Stimulated activated CD4-positive, alpha-beta T cell treated with anti-CD3 and anti-CD28 coated beads, Interleukin-4, amount 100 ng/mL, for 48 hours (primary cell): ENCODE data around the gene WDFY2.

Experiments
- DNase-seq, 2 donors: peaks; one replicate each; pipeline ENCODE4 v3.0.0-alpha.2; 2020; ENCODE audit warnings: low read depth in 2 of 2

Gene WDFY2

DNA sequence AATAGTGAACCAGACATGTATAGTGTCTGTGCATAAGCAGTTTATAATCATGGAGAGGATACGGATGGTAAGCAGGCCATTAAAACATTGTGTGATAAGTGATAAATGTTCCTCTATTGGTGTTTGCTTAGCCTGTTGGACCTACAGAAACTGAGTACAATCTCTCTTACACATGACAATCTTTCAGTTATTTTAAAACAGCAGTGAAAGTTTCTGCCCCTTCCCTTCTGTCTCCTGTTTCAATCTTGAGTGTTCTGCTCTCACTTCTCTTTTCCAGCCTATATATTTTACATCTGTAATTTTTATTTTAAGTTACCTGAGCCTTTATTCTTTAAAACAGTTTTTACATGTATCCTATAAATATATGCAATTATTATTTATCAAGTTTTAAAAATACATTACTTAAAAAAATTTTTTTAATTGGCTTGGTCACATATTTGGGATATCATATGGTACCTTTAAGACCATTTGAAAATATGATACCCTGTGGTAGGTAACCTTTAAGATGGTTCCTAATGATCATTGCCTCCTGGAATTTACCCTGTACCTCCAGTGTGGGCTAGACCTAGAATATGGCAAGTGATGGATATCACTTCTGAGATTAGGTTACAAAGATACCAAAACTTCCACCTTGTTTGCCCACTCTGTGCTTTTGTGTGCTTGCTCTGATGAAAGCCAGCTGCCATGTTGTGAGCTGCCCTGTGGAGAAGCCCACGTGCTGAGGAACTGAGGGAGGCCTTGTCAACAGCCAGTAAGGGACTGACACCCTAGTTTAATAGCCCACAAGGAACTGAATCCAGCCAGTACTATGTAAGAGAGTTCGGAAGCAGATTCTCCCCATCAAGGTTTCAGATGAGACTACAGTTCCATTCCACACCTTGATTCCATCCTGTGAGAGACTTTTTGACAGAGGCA, 120.4 kb downstream of the WDFY2 start:
- DNase-seq = no peak

DNA sequence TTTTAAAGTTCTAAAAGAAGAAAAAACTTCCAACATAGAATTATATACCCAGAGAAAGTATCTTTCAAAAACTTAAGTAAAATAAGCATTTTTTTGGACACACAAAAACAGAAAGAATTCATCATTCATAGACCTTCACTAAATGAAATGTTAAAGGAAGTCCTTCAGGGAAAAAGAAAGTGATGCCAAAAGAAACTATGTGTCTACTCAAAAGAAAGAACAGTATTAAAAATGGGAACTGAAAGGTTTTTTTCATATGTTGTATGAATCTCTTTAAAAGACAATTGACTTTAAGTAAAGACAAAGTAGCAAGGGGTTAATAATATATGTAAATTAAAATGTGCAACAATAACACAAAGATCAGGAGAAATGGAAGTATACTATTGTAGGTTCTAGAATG, 123.2 kb downstream of the WDFY2 start:
- no peak for DNase-seq

GRCh38 chr13:51713807-51714206, 129.5 kb downstream of the WDFY2 start:
- no peak for DNase-seq

GRCh38 chr13:51714663-51715168, 130.5 kb downstream of the WDFY2 start:
- DNase-seq = no peak

GRCh38 chr13:51715613-51716012, 131.4 kb downstream of the WDFY2 start:
- DNase-seq = no peak

- no peak for DNase-seq
Measured at GRCh38 chr13:51717786-51718398, 133.6 kb downstream of the WDFY2 start.

GRCh38 chr13:51719394-51719793, 135.1 kb downstream of the WDFY2 start:
- no peak for DNase-seq

GRCh38 chr13:51721496-51721895, 137.2 kb downstream of the WDFY2 start:
- no peak for DNase-seq

GRCh38 chr13:51723529-51723928, 139.3 kb downstream of the WDFY2 start:
- no peak for DNase-seq

DNA sequence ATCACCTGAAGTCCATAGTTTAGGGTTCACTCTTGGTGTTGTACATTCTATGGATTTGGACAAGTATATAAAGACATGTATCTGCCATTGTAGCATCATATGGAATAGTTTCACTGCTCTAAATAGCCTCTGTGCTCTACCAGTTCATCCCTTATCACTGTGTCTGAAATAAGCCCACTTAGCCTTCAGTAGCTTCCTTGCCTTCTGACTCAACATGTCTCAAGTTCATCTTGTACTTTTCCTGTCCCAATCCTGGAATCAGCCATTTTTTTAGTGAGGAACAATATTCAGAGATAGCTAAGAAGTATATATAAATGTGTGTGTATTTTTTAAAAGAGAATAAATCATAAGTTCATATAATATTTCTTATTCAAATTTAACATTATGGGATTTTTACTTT, 140.5 kb downstream of the WDFY2 start:
- no peak for DNase-seq

DNA sequence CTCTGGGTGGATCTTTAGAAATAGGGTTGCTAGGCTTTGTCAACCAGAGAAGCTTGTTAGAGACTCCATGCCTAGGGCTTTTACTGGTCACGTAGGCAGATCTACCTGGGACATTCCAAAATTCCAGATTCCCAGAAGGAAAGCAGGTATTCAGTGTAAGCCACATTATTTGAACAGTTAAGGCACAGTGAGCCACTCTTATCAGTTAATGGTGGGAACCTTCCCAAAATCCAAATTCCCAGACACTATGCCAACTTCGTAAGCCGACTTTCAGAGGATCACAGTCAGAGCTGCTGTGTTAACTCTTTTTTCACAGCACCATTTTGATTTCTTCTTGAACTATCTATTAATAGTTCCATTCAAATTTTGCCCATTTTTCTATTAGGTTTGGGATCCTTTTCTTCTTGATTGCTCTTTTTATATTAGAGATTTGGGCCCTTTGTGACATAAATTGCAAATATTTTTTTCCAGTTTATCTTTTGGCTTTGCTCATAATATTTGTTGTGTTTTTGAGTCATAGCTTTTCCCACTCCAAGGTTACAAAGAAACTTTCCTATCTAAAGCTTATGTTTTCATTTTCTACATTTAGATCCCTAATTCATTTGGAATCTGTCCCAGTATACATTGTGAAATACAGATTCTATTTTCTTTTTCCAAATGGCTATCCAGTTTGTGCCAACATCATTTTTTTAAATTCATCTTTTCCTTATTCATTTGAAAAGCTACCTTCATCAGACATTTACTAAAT, 142.4 kb downstream of the WDFY2 start:
- no peak for DNase-seq

GRCh38 chr13:51727634-51728274, 143.5 kb downstream of the WDFY2 start:
- DNase-seq = no peak

DNA sequence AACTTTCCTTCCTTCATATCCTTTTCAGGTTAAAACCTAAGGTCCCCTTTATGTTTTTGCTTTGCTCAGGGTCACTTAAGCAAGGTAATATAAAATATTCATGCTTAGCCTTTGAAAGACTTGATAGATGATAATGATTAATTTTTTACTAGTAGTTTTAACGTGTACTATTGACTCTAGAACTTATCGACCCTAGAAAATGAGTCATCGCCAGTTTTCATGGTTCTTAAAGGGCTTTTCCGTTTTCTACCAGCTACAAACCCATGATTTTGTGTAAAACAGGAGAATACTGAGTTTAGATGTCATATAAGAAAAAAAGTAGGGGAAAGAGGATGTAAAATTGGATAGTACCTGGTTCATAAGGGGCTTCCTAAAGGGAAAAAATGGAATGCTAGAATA, 144.0 kb downstream of the WDFY2 start:
- no peak for DNase-seq

GRCh38 chr13:51728972-51729371, 144.7 kb downstream of the WDFY2 start:
- no peak for DNase-seq

DNA sequence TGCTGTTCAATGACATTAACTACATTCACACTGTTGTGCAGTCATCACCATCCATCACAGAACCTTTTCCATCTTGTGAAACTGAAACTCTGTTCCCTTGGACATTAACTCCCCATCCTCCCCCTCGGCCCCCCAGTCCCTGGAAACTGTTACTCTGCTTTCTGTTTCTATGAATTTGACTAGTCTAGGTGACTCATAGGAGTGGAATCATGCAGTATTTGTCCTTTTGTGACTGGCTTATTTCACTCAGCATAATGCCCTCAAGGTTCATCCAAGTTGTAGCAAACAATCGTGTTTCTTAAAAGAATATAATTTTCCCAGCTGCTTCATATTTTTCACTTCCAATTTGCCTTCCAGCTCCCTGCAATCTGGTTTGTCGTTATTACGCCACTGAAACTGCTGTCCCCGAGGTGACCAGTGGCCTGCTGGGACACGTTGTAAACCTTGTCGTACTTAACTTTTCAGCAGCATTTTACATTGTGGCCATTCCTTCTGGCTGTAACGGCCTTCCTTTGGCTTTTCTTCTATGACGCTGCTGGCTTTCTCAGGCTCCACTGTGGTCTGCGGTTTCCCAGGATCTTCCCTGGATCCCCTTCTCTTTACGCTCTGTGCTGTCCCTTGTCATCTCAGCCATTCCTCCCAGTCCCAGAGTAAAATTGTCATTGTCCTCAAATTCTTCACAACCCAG, 145.7 kb downstream of the WDFY2 start:
- peak; percentile 20 to 25 for DNase-seq

- no peak for DNase-seq
Measured at GRCh38 chr13:51730927-51731326, 146.7 kb downstream of the WDFY2 start.

DNA sequence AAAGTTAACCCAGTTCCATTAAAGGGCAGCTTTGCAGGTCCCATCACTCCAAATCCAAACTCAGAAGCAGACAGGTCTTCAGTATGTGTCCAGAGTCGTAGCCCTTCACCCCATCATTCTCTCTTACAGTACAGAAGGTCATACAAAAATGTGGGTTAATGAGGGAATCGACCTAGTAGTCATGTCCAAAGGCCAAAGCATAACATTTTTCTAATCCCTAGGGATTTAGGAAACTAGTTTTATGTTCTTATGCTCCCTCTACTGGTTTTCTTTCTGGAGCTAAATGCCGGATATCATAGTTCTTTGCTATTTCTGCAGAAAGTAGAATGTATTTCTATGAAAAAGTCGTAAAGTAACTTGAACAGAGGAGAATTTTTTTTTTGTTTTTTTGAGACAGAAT, 147.5 kb downstream of the WDFY2 start:
- no peak for DNase-seq

GRCh38 chr13:51733374-51734298, 149.4 kb downstream of the WDFY2 start:
- DNase-seq = no peak

- no peak for DNase-seq
Measured at GRCh38 chr13:51734786-51735185, 150.5 kb downstream of the WDFY2 start.

DNA sequence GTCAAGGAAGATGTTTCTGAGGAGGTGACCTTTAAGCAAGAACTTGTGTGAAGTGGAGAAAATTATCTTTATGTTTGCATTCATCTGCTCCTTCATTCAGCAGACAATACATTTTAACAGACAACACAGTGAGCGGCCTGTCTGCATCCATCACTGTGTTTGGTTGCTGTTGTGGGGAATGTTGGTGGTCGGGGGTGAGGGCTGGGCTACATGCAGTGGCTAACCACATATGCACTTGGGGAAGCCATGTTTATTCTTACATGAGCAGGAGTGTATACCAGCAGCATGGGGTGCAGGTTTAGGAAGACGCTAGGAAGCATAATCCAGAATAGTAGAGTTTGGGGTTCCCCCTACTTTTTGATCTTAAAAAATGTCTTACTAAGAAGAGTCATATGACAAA, 153.3 kb downstream of the WDFY2 start:
- no peak for DNase-seq
